ENCODE measurements around the gene SHROOM3.

The SHROOM3 gene

GRCh38 chr4:76514087-76514486, 79.1 kb downstream of the SHROOM3 start:
- H3K9me3 ChIP-seq (ENCODE audit: control insufficient read depth in 1 of 2, low read length in 2 of 2): peaks cover 0 to 8% of the 10 kb centered on the region in 2 donors
- no peak overlapping the region for H3K9ac ChIP-seq (ENCODE audit: low read depth in 1 of 2, low read length in 2 of 2)
- H3K36me3 ChIP-seq (ENCODE audit: control insufficient read depth in 1 of 2, insufficient read depth in 2 of 2, low read length in 2 of 2): no peaks in the 10 kb centered on the region
- peaks cover 0 to 30% of the 10 kb centered on the region in 2 donors for H3K4me1 ChIP-seq (ENCODE audit: control insufficient read depth in 1 of 2, insufficient read depth in 2 of 2, low read length in 2 of 2)
- no peak overlapping the region for H3K27ac ChIP-seq (ENCODE audit: low read depth, low read length)
- H3K27me3 ChIP-seq (ENCODE audit: control insufficient read depth in 1 of 2, insufficient read depth in 2 of 2, low read length in 2 of 2): no peaks in the 10 kb centered on the region
- H3K4me3 ChIP-seq (ENCODE audit: low read depth in 1 of 2, low read length in 2 of 2): no peak overlapping the region

- Histone ChIP-seq H3K9ac (ENCODE audit: low read depth in 1 of 2, low read length in 2 of 2) (no peak overlapping the region), H3K27me3 (ENCODE audit: control insufficient read depth in 1 of 2, insufficient read depth in 2 of 2, low read length in 2 of 2) (no peaks in the 10 kb centered on the region), H3K4me1 (ENCODE audit: control insufficient read depth in 1 of 2, insufficient read depth in 2 of 2, low read length in 2 of 2) (peaks cover 0 to 30% of the 10 kb centered on the region in 2 donors), H3K9me3 (ENCODE audit: control insufficient read depth in 1 of 2, low read length in 2 of 2) (peaks cover 0 to 8% of the 10 kb centered on the region in 2 donors), H3K4me3 (ENCODE audit: low read depth in 1 of 2, low read length in 2 of 2) (no peak overlapping the region), H3K27ac (ENCODE audit: low read depth, low read length) (no peak overlapping the region), H3K36me3 (ENCODE audit: control insufficient read depth in 1 of 2, insufficient read depth in 2 of 2, low read length in 2 of 2) (no peaks in the 10 kb centered on the region)
Measured at GRCh38 chr4:76515975-76516843, 81.2 kb downstream of the SHROOM3 start.

GRCh38 chr4:76518241-76518640, 83.2 kb downstream of the SHROOM3 start:
- Histone ChIP-seq H3K27ac (ENCODE audit: low read depth, low read length) (no peak overlapping the region), H3K9ac (ENCODE audit: low read depth in 1 of 2, low read length in 2 of 2) (no peak overlapping the region), H3K36me3 (ENCODE audit: control insufficient read depth in 1 of 2, insufficient read depth in 2 of 2, low read length in 2 of 2) (no peaks in the 10 kb centered on the region), H3K4me3 (ENCODE audit: low read depth in 1 of 2, low read length in 2 of 2) (no peak overlapping the region), H3K27me3 (ENCODE audit: control insufficient read depth in 1 of 2, insufficient read depth in 2 of 2, low read length in 2 of 2) (no peaks in the 10 kb centered on the region), H3K4me1 (ENCODE audit: control insufficient read depth in 1 of 2, insufficient read depth in 2 of 2, low read length in 2 of 2) (peaks cover 0 to 9% of the 10 kb centered on the region in 2 donors), H3K9me3 (ENCODE audit: control insufficient read depth in 1 of 2, low read length in 2 of 2) (peaks cover 0 to 8% of the 10 kb centered on the region in 2 donors)

GRCh38 chr4:76523593-76523992, 88.6 kb downstream of the SHROOM3 start:
- H3K9ac ChIP-seq (ENCODE audit: low read depth in 1 of 2, low read length in 2 of 2): no peak overlapping the region
- H3K27ac ChIP-seq (ENCODE audit: low read depth, low read length): no peak overlapping the region
- H3K9me3 ChIP-seq (ENCODE audit: control insufficient read depth in 1 of 2, low read length in 2 of 2): no peaks in the 10 kb centered on the region
- no peaks in the 10 kb centered on the region for H3K27me3 ChIP-seq (ENCODE audit: control insufficient read depth in 1 of 2, insufficient read depth in 2 of 2, low read length in 2 of 2)
- H3K36me3 ChIP-seq (ENCODE audit: control insufficient read depth in 1 of 2, insufficient read depth in 2 of 2, low read length in 2 of 2): no peaks in the 10 kb centered on the region
- peaks cover 5 to 6% of the 10 kb centered on the region in 2 donors for H3K4me1 ChIP-seq (ENCODE audit: control insufficient read depth in 1 of 2, insufficient read depth in 2 of 2, low read length in 2 of 2)
- no peak overlapping the region for H3K4me3 ChIP-seq (ENCODE audit: low read depth in 1 of 2, low read length in 2 of 2)

- no peak overlapping the region for H3K27ac ChIP-seq (ENCODE audit: low read depth, low read length)
Measured at GRCh38 chr4:76525751-76526150, 90.7 kb downstream of the SHROOM3 start.

GRCh38 chr4:76526585-76526990, 91.6 kb downstream of the SHROOM3 start:
- no peaks in the 10 kb centered on the region for H3K36me3 ChIP-seq (ENCODE audit: control insufficient read depth in 1 of 2, insufficient read depth in 2 of 2, low read length in 2 of 2)
- no peaks in the 10 kb centered on the region for H3K9me3 ChIP-seq (ENCODE audit: control insufficient read depth in 1 of 2, low read length in 2 of 2)
- H3K4me1 ChIP-seq (ENCODE audit: control insufficient read depth in 1 of 2, insufficient read depth in 2 of 2, low read length in 2 of 2): peaks cover 5 to 6% of the 10 kb centered on the region in 2 donors
- no peak overlapping the region for H3K4me3 ChIP-seq (ENCODE audit: low read depth in 1 of 2, low read length in 2 of 2)
- H3K27ac ChIP-seq (ENCODE audit: low read depth, low read length): no peak overlapping the region
- no peaks in the 10 kb centered on the region for H3K27me3 ChIP-seq (ENCODE audit: control insufficient read depth in 1 of 2, insufficient read depth in 2 of 2, low read length in 2 of 2)
- H3K9ac ChIP-seq (ENCODE audit: low read depth in 1 of 2, low read length in 2 of 2): no peak overlapping the region

More at GRCh38 chr4:76525751-76526150, 90.7 kb downstream of the SHROOM3 start:
- Histone ChIP-seq H3K27me3 (ENCODE audit: control insufficient read depth in 1 of 2, insufficient read depth in 2 of 2, low read length in 2 of 2) (no peaks in the 10 kb centered on the region), H3K4me1 (ENCODE audit: control insufficient read depth in 1 of 2, insufficient read depth in 2 of 2, low read length in 2 of 2) (peaks cover 5 to 6% of the 10 kb centered on the region in 2 donors), H3K9ac (ENCODE audit: low read depth in 1 of 2, low read length in 2 of 2) (no peak overlapping the region), H3K36me3 (ENCODE audit: control insufficient read depth in 1 of 2, insufficient read depth in 2 of 2, low read length in 2 of 2) (no peaks in the 10 kb centered on the region), H3K4me3 (ENCODE audit: low read depth in 1 of 2, low read length in 2 of 2) (no peak overlapping the region), H3K9me3 (ENCODE audit: control insufficient read depth in 1 of 2, low read length in 2 of 2) (no peaks in the 10 kb centered on the region)

GRCh38 chr4:76527666-76528065, 92.6 kb downstream of the SHROOM3 start:
- Histone ChIP-seq H3K36me3 (ENCODE audit: control insufficient read depth in 1 of 2, insufficient read depth in 2 of 2, low read length in 2 of 2) (no peaks in the 10 kb centered on the region), H3K27me3 (ENCODE audit: control insufficient read depth in 1 of 2, insufficient read depth in 2 of 2, low read length in 2 of 2) (no peaks in the 10 kb centered on the region), H3K9ac (ENCODE audit: low read depth in 1 of 2, low read length in 2 of 2) (no peak overlapping the region), H3K4me3 (ENCODE audit: low read depth in 1 of 2, low read length in 2 of 2) (no peak overlapping the region), H3K4me1 (ENCODE audit: control insufficient read depth in 1 of 2, insufficient read depth in 2 of 2, low read length in 2 of 2) (peaks cover 5 to 6% of the 10 kb centered on the region in 2 donors), H3K27ac (ENCODE audit: low read depth, low read length) (no peak overlapping the region), H3K9me3 (ENCODE audit: control insufficient read depth in 1 of 2, low read length in 2 of 2) (no peaks in the 10 kb centered on the region)

- H3K27ac ChIP-seq (ENCODE audit: low read depth, low read length): no peak overlapping the region
- no peaks in the 10 kb centered on the region for H3K9me3 ChIP-seq (ENCODE audit: control insufficient read depth in 1 of 2, low read length in 2 of 2)
- no peaks in the 10 kb centered on the region for H3K36me3 ChIP-seq (ENCODE audit: control insufficient read depth in 1 of 2, insufficient read depth in 2 of 2, low read length in 2 of 2)
- peaks cover 0 to 1% of the 10 kb centered on the region in 2 donors for H3K4me1 ChIP-seq (ENCODE audit: control insufficient read depth in 1 of 2, insufficient read depth in 2 of 2, low read length in 2 of 2)
- H3K4me3 ChIP-seq (ENCODE audit: low read depth in 1 of 2, low read length in 2 of 2): no peak overlapping the region
- no peak overlapping the region for H3K9ac ChIP-seq (ENCODE audit: low read depth in 1 of 2, low read length in 2 of 2)
- no peaks in the 10 kb centered on the region for H3K27me3 ChIP-seq (ENCODE audit: control insufficient read depth in 1 of 2, insufficient read depth in 2 of 2, low read length in 2 of 2)
Measured at GRCh38 chr4:76531597-76531996, 96.6 kb downstream of the SHROOM3 start.

- Histone ChIP-seq H3K27ac (ENCODE audit: low read depth, low read length) (no peak overlapping the region), H3K4me3 (ENCODE audit: low read depth in 1 of 2, low read length in 2 of 2) (no peak overlapping the region), H3K9me3 (ENCODE audit: control insufficient read depth in 1 of 2, low read length in 2 of 2) (no peaks in the 10 kb centered on the region), H3K27me3 (ENCODE audit: control insufficient read depth in 1 of 2, insufficient read depth in 2 of 2, low read length in 2 of 2) (no peaks in the 10 kb centered on the region), H3K36me3 (ENCODE audit: control insufficient read depth in 1 of 2, insufficient read depth in 2 of 2, low read length in 2 of 2) (no peaks in the 10 kb centered on the region), H3K9ac (ENCODE audit: low read depth in 1 of 2, low read length in 2 of 2) (no peak overlapping the region), H3K4me1 (ENCODE audit: control insufficient read depth in 1 of 2, insufficient read depth in 2 of 2, low read length in 2 of 2) (no peaks in the 10 kb centered on the region)
Measured at GRCh38 chr4:76532805-76533204, 97.8 kb downstream of the SHROOM3 start.

- H3K4me1 ChIP-seq (ENCODE audit: control insufficient read depth in 1 of 2, insufficient read depth in 2 of 2, low read length in 2 of 2): no peaks in the 10 kb centered on the region
- H3K36me3 ChIP-seq (ENCODE audit: control insufficient read depth in 1 of 2, insufficient read depth in 2 of 2, low read length in 2 of 2): no peaks in the 10 kb centered on the region
- H3K27me3 ChIP-seq (ENCODE audit: control insufficient read depth in 1 of 2, insufficient read depth in 2 of 2, low read length in 2 of 2): no peaks in the 10 kb centered on the region
- no peak overlapping the region for H3K9ac ChIP-seq (ENCODE audit: low read depth in 1 of 2, low read length in 2 of 2)
- no peak overlapping the region for H3K27ac ChIP-seq (ENCODE audit: low read depth, low read length)
- no peaks in the 10 kb centered on the region for H3K9me3 ChIP-seq (ENCODE audit: control insufficient read depth in 1 of 2, low read length in 2 of 2)
- no peak overlapping the region for H3K4me3 ChIP-seq (ENCODE audit: low read depth in 1 of 2, low read length in 2 of 2)
Measured at GRCh38 chr4:76533314-76533713, 98.3 kb downstream of the SHROOM3 start.

All from duodenal mucosa (tissue), 2 donors.